Stomach (tissue), 4 donors: ENCODE measurements around the gene FBXO44.
"Not testable (repeated sequence)": the region's sequence is repeated elsewhere in the genome, so short reads cannot be mapped to it uniquely, and the experiment has no call there.

ENCODE experiments used
- CTCF ChIP-seq, 7 experiments: fragments of 450-650 bp in 4 of 7; fragments of 200-600 bp in 3 of 7; sonication (generic) in 3 of 7; IDR thresholded peaks; one replicate each; pipeline ENCODE4 v1.5.1; 2016 to 2019; ENCODE audit warnings: antibody characterized with exemption in 7 of 7, control low read depth in 2 of 7, mild to moderate bottlenecking in 1 of 7
- EP300 ChIP-seq: sonication (generic); formaldehyde crosslinking; IDR thresholded peaks from one replicate; pipeline ENCODE4 v1.6.1; 2017; ENCODE audit warnings: antibody characterized with exemption
- POLR2A ChIP-seq, 4 donors: fragments of 450-650 bp; IDR thresholded peaks; one replicate each; pipeline ENCODE4 v1.6.1; 2016; ENCODE audit warnings: antibody characterized with exemption in 4 of 4, control low read depth in 2 of 4, mild to moderate bottlenecking in 1 of 4, moderate library complexity in 1 of 4
- POLR2AphosphoS5 ChIP-seq, 3 donors: sonication (generic); formaldehyde crosslinking; IDR thresholded peaks; one replicate each; pipeline ENCODE4 v1.6.1; 2016; ENCODE audit warnings: antibody characterized with exemption in 3 of 3

DNA sequence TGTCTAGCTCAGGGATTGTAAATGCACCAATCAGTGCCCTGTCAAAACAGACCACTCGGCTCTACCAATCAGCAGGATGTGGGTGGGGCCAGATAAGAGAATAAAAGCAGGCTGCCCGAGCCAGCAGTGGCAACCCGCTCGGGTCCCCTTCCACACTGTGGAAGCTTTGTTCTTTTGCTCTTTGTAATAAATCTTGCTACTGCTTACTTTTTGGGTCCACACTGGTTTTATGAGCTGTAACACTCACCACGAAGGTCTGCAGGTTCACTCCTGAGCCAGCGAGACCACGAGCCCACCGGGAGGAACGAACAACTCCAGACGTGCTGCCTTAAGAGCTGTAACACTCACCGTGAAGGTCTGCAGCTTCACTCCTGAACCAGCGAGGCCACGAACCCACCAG lies 45.3 kb upstream of the FBXO44 start:
- not testable (repeated sequence) for TF ChIP-seq CTCF (IDR thresholded peaks at IDR 0.05); POLR2AphosphoS5 (IDR thresholded peaks at IDR 0.05); POLR2A (IDR thresholded peaks at IDR 0.05); EP300
